HG03575 (cell line): Measurements from ENCODE around the gene SLC9A9.
"Not testable (repeated sequence)": the region's sequence is repeated elsewhere in the genome, so short reads cannot be mapped to it uniquely, and the experiment has no call there.

ENCODE experiments used
- ATAC-seq: cut with Tn5 transposase; IDR thresholded peaks from one replicate; pipeline ENCODE4 v1.9.1; 2021; ENCODE audit not compliant: unreplicated experiment, insufficient number of reproducible peaks, low FRiP score; ENCODE audit errors: extremely low read depth

Gene SLC9A9

GRCh38 chr3:143847787-143848631, at the start of gene SLC9A9:
Gene SLC9A9 (minus strand): TSS chr3:143848468. CDS start chr3:143848322, 146 bp downstream.
- peak; percentile 74 for ATAC-seq

DNA sequence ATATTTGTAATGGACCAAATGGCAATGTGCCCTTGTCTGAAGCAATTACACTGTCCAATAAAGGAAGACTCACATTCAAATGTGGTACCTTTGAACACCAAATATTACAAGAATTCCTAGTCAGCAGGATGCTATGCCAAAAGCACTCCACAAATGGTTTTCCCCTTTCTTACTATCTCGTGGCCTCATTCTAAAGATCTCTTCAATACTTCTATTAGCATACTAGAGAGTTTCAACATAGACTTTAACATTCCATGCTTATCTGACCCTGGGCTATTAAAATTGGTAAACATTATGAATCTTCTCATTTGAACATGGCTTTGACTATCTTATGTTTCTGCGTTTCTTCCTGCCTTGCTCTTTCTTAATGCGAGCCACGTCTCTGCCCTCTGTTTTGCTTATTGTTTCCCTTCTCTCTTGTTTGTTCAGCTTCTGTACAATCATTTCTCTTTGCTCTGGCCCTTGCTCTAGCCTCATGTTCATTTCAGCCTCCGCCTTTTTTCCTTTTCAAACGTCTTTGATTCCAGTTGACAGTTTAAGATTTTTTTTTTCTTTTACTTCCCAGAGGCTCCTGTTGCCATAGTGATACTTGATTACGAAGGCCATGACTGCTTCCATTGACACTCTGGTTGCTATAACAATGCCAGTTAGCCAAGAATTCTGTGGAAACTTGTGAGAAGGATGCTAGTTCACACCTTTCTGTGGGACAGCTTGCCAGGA, 49.5 kb upstream of the SLC9A9 start:
- no peak for ATAC-seq

- no peak for ATAC-seq
Measured at GRCh38 chr3:143896486-143896885, 48.2 kb upstream of the SLC9A9 start.

GRCh38 chr3:143895805-143896204, 47.5 kb upstream of the SLC9A9 start:
- ATAC-seq: no peak

DNA sequence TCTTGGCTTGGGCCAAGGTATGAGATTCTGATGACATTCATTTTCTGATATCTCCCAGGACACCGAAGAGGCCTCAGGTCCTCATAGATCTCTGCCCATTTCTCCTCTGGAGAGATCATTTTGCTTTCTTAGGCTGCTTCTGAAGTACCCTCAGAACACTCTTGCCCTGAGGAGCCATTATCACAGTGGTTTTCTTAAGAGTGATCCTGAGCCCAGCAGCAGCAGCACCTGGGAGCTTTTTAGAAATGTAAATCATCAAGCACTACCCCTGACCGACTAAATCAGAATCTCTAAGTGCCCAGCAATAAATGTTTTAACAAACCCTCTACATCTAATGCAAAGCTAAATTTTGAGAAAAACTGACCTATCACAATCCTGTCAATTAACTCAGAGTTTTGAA, 40.6 kb upstream of the SLC9A9 start:
- no peak for ATAC-seq

- ATAC-seq: no peak
Measured at GRCh38 chr3:143888166-143888565, 39.9 kb upstream of the SLC9A9 start.

- peak; percentile 87 for ATAC-seq
Measured at GRCh38 chr3:143885780-143886427, 37.6 kb upstream of the SLC9A9 start.

DNA sequence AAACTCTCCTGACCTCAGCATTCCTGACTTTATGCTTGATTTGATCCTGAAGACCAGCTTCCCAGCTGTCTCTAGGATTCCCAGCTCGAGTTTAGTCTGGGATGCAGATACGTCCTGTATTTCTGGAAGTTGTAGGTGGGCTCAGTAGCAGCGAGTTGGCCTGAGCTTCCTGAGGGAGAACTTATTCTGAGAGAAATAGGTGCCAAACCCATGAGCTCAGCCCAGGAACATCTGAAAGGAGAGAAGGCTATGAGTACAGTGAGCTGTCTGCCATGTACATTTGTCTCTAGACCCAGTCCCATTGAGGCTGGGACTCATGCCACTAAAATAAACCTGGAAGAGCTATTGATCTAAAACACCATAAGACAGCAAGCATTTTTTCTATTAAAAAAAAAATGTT, 36.6 kb upstream of the SLC9A9 start:
- no peak for ATAC-seq

DNA sequence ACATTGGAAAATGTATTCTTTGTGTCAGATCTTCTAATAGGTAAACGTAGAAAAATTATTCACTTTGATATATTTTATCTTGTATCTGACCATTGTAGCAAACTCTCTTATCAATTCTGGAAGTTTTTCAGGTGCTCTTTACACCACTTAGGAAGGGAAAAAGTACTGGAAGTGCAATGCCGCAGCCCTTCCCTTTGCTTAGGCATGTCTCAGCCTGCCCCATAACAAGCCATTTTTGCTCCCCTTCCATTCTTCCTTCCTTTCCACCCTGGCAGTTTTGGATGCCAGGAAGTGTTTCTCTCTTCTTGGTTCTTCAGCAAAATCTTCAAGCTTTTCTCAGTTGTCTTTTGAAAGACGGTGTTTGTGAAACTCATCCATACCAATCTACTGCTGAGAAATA, 34.9 kb upstream of the SLC9A9 start:
- ATAC-seq: no peak

DNA sequence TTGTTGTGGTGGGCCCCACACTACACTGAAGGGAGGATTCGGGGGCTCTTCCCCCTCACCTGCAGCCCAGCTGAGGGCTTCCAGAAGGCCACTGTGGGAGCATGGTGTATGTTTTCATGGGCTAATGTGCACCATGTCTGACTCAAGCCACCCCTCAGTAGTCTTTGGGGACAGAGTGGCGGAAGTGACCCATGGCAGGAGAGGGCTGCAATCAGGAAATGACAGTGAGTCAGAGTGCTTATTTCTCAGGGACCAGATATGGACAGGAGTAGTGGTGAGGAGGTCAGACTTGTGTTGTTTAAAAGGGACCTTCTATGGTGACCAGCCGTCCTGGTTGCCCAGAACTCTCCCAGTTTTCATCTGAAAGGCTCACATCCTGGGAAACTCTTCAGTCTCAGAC, 32.8 kb upstream of the SLC9A9 start:
- ATAC-seq: no peak

- ATAC-seq: no peak
Measured at GRCh38 chr3:143875546-143875945, 27.3 kb upstream of the SLC9A9 start.

DNA sequence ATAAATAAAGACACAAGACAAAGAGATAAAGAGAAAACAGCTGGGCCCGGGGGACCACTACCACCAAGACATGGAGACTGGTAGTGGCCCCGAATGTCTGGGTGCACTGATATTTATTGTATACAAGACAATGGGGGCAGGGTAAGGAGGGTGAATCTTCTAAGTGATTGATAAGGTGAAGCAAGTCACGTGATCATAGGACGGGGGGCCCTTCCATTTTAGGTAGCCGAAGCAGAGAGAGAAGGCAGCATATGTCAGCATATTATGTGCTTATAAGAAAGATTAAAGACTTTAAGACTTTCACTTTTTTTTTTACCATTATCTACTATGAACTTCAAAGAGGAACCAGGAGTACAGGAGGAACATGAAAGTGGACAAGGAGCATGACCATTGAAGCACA, 25.3 kb upstream of the SLC9A9 start:
- ATAC-seq: not testable (repeated sequence)

DNA sequence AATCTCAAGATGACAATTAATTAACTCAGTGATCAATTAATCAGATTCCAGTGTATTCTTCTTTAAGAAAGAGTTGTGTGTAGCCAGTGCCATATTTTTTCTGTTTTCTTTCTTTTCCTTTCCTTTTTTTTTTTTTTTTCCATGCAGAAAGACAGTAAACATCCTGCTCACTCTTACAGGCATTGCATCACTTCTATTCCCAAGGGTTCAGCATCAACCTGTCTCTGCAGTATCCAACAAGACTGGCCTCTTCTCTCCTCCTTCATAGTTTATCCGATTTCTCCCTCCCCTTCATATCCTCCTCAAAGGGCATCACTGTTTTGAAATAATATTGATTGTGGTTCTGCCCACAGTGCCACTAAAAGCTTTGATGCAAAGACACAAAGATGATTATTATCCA, 17.0 kb upstream of the SLC9A9 start:
- no peak for ATAC-seq

DNA sequence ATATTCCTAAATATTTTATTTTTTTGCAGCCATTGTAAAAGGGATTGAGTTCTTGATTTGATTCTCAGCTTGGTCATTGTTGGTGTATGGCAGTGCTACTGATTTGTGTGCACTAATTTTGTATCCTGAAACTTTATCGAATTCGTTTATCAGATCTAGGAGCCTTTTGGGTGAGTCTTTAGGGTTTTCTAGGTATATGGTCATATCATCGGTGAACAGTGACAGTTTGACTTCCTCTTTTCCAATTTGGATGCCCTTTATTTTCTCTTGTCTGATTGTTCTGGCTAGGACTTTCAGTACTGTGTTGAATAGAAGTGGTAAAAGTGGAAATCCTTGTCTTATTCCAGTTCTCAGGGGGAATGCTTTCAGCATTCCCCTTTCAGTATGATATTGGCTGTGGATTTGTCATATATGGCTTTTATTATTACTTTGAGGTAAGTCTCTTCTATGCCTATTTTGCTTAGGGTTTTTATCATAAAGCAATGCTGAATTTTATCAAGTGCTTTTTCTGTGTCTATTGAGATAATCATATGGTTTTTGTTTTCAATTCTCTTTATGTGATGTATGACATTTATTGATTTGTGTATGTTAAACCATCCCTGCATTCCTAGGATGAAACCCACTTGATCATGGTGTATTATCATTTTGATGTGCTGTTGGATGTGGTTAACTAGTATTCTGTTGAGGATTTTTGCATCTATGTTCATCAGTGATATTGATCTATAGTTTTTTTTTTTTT, 11.4 kb upstream of the SLC9A9 start:
- ATAC-seq: no peak

GRCh38 chr3:143856252-143856970, 8.1 kb upstream of the SLC9A9 start:
- ATAC-seq: no peak

GRCh38 chr3:143855183-143855582, 6.9 kb upstream of the SLC9A9 start:
- ATAC-seq: no peak

- ATAC-seq: no peak
Measured at GRCh38 chr3:143851331-143852017, 3.2 kb upstream of the SLC9A9 start.

DNA sequence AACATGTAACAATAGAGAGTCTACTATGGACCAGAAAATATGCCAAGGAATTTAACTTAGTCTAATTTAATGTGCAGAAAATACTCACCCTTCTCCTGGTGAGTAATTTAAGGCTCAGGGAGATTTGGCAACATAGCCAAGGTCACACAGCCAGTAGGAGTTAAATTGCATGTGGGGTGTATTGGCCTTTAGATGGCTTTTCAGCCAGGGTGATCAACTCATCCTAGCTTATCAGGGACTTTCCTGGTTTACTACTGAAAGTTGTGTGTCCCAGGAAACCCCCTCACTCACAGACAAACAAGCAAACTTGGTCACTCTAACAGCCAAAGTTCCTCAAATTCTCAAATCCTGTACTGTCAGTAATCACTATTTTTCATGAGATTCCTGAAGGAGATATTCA, 2.6 kb upstream of the SLC9A9 start:
- ATAC-seq: no peak
